H7 (cell line): Measurements from ENCODE around the gene SPRED2. TPM values are rescaled to one million over a fixed set of nuclear protein-coding genes. Genes with fewer than 3 reads are reported as not detected.

Experiments used
- DNase-seq: peaks from one replicate; pipeline ENCODE4 v3.0.0; 2012
- H3K27me3 ChIP-seq: 2 replicates; pipeline ENCODE4 v1.6.0; 2011; ENCODE audit warnings: mild to moderate bottlenecking, low read length; ENCODE audit not compliant: control insufficient read depth, insufficient read depth
- H3K36me3 ChIP-seq: replicated peaks from 2 replicates; pipeline ENCODE4 v1.5.1; 2011; ENCODE audit warnings: low read length; ENCODE audit not compliant: control insufficient read depth, insufficient read depth
- H3K4me3 ChIP-seq: 2 replicates; pipeline ENCODE4 v1.5.1; 2011; ENCODE audit warnings: low read depth, mild to moderate bottlenecking, control low read depth, low read length, moderate library complexity; ENCODE audit not compliant: insufficient read depth
- total RNA-seq: library from RNA; depleted of rRNA; stranded (reverse); fragments of >200 nt; shearing (Covaris generic); gene quantifications from 2 replicates; pipeline ENCODE4 v1.2.3, GENCODE V29; 2014; rRNA removed

Gene SPRED2
- total RNA-seq, 1 experiment from 2014 or later, result 16.1 TPM

DNA sequence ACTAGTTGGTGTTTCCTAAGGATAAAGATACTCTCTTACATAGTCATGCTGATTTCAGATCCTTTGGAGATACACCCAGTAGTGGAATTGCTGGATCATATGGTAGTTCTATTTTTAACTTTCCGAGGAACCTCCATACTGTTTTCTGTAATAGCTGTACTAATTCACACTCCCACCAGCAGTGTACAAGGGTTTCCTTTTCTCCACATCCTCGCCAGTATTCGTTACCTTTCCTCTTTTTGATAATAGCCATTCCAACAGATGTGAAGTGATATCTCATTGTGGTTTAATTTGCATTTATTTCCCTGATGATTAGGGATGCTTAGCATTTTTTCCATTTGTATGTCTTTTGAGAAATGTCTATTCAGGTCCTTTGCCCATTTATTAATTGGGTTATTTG, 170.7 kb downstream of the SPRED2 start:
- H3K36me3 ChIP-seq, result peaks cover 4% of the 10 kb centered on the region; the same call in 1 of the 2 replicates
- no peak for DNase-seq
- H3K4me3 ChIP-seq, result no peak overlapping the region
- no peaks in the 10 kb centered on the region for H3K27me3 ChIP-seq

Other genes with a start within 250 kb of the SPRED2 start
- 42.1 and 47.9 TPM in 2 replicates for gene ACTR2, start 204.8 kb downstream of the SPRED2 start, total RNA-seq